ENCODE data around the gene NAV2. TPM values are rescaled to one million over a fixed set of nuclear protein-coding genes. Genes with fewer than 3 reads are reported as not detected.
A peak's percentile ranks its signal among the peaks of the same experiment; 100 is the strongest.

Gene NAV2
- total RNA-seq, 1 experiment from 2014 or later: 139 TPM

DNA sequence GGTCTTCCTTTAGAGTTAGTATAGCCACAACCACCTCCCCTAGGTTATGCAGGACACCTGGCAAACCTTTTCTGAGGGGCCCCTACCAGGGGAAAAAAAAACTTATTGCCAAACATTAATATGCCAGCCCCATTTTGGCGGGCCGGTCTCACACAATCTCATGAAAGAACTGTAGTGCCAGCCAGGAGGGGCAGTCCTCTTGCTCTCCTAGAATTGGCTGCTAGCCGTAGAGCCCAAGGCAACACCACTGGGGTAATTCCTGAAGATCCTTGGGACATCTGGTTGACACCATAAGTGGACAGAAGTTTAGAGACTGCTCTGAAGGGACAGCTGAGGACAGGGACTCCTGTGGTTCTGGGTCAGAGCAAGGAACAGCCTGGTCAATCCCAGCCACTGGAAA lies 24.2 kb downstream of the NAV2 start:
- Mint-ChIP-seq H3K9me3 (ENCODE audit: unreplicated experiment) (no peaks in the 10 kb centered on the region), H3K36me3 (ENCODE audit: insufficient read depth, unreplicated experiment) (no peaks in the 10 kb centered on the region)

DNA sequence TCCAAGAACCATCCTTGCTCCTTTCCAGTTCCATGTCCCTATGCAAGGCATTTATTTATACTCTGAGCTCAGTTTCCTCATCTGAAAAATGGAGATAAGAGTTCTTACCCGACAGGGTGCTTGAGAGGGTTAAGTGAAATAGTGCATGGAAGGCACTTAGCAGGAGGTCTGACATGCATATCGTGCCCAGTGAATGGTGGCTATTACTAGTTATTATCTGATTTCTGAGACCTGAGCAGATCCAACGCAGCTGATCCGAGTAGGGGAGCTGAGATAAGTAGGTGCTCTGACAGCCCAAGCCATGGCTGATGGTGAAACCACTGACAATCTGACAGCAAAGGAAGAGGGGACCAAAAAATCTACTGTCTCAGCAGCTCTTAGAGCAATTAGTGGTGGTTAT lies 24.9 kb downstream of the NAV2 start:
- intact Hi-C loops (cut with micrococcal nuclease): no loop called here
- Mint-ChIP-seq H3K4me3 (ENCODE audit: unreplicated experiment) (no peak overlapping the region), H3K36me3 (ENCODE audit: insufficient read depth, unreplicated experiment) (no peaks in the 10 kb centered on the region), H3K4me1 (ENCODE audit: insufficient read depth, unreplicated experiment) (peaks cover 10% of the 10 kb centered on the region), H3K27ac (ENCODE audit: low read depth, unreplicated experiment) (no peak overlapping the region), H3K27me3 (ENCODE audit: insufficient read depth, unreplicated experiment) (no peaks in the 10 kb centered on the region), H3K9me3 (ENCODE audit: unreplicated experiment) (no peaks in the 10 kb centered on the region)
- POLR2A ChIA-PET: interaction anchor here (0.7 kb wide), 1 partner anchor 111 kb away, joined by 3 read pairs; no protein-coding TSS in a partner anchor
- no peak for DNase-seq (ENCODE audit: unreplicated experiment)
- CTCF ChIA-PET: interaction anchor here (0.5 to 9.9 kb wide), 7 partner anchors 10 to 449 kb away, joined by 3 to 107 read pairs (median 7); no protein-coding TSS in a partner anchor
- TF ChIP-seq, protein P1, sequence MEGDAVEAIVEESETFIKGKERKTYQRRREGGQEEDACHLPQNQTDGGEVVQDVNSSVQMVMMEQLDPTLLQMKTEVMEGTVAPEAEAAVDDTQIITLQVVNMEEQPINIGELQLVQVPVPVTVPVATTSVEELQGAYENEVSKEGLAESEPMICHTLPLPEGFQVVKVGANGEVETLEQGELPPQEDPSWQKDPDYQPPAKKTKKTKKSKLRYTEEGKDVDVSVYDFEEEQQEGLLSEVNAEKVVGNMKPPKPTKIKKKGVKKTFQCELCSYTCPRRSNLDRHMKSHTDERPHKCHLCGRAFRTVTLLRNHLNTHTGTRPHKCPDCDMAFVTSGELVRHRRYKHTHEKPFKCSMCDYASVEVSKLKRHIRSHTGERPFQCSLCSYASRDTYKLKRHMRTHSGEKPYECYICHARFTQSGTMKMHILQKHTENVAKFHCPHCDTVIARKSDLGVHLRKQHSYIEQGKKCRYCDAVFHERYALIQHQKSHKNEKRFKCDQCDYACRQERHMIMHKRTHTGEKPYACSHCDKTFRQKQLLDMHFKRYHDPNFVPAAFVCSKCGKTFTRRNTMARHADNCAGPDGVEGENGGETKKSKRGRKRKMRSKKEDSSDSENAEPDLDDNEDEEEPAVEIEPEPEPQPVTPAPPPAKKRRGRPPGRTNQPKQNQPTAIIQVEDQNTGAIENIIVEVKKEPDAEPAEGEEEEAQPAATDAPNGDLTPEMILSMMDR (IDR thresholded peaks at IDR 0.05; ENCODE audit: unreplicated experiment): no peak
- BruUV-seq (replicated peaks): no TSS peak

More for the DNA sequence above, 24.2 kb downstream of the NAV2 start:
- H3K27me3 Mint-ChIP-seq (ENCODE audit: insufficient read depth, unreplicated experiment): no peaks in the 10 kb centered on the region
- H3K4me3 Mint-ChIP-seq (ENCODE audit: unreplicated experiment): no peak overlapping the region
- peaks cover 9% of the 10 kb centered on the region for H3K4me1 Mint-ChIP-seq (ENCODE audit: insufficient read depth, unreplicated experiment)
- DNase-seq (ENCODE audit: unreplicated experiment): no peak
- H3K27ac Mint-ChIP-seq (ENCODE audit: low read depth, unreplicated experiment): no peak overlapping the region
- ChIA-PET CTCF (interaction anchor here (0.6 to 9.9 kb wide), 8 partner anchors 9 to 183 kb away, joined by 3 to 107 read pairs (median 5); no protein-coding TSS in a partner anchor), POLR2A (no interaction called here)
- intact Hi-C loops (cut with micrococcal nuclease): no loop called here
- no TSS peak for BruUV-seq (replicated peaks)
- TF ChIP-seq, protein P1 (IDR thresholded peaks at IDR 0.05; ENCODE audit: unreplicated experiment): no peak

DNA sequence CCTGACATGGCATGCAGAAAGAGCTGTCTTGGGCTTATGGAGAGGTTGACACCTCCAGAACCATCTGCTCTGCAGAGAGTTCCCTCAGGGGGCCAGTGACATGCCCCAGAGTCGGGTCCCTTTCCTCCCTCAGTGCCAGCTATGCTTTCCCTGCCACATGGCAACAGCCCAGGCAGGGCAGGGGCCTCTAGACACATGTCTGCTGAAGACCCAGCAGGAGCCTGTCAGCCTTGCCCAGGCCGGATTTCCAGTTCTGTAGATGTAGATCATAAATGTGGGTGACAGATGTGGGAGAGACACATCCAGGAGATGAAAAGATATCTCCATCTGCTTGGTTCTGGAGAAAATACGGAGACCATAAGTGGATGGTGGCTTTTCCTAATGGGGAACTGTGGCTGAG lies 25.5 kb downstream of the NAV2 start:
- H3K4me1 Mint-ChIP-seq (ENCODE audit: insufficient read depth, unreplicated experiment): peaks cover 15% of the 10 kb centered on the region
- H3K27me3 Mint-ChIP-seq (ENCODE audit: insufficient read depth, unreplicated experiment): no peaks in the 10 kb centered on the region
- TF ChIP-seq, protein P1 (IDR thresholded peaks at IDR 0.05; ENCODE audit: unreplicated experiment): no peak
- ChIA-PET CTCF (interaction anchor here (0.5 to 9.9 kb wide), 7 partner anchors 165 to 617 kb away, joined by 5 to 107 read pairs (median 7); no protein-coding TSS in a partner anchor), POLR2A (interaction anchor here (0.7 to 1.0 kb wide), 2 partner anchors 20 to 112 kb away, joined by 3 read pairs; no protein-coding TSS in a partner anchor)
- no TSS peak for BruUV-seq (replicated peaks)
- no peaks in the 10 kb centered on the region for H3K36me3 Mint-ChIP-seq (ENCODE audit: insufficient read depth, unreplicated experiment)
- no peaks in the 10 kb centered on the region for H3K9me3 Mint-ChIP-seq (ENCODE audit: unreplicated experiment)
- H3K4me3 Mint-ChIP-seq (ENCODE audit: unreplicated experiment): no peak overlapping the region
- peak overlapping the region; percentile 24 for H3K27ac Mint-ChIP-seq (ENCODE audit: low read depth, unreplicated experiment)
- intact Hi-C loops (cut with micrococcal nuclease): no loop called here
- no peak for DNase-seq (ENCODE audit: unreplicated experiment)

DNA sequence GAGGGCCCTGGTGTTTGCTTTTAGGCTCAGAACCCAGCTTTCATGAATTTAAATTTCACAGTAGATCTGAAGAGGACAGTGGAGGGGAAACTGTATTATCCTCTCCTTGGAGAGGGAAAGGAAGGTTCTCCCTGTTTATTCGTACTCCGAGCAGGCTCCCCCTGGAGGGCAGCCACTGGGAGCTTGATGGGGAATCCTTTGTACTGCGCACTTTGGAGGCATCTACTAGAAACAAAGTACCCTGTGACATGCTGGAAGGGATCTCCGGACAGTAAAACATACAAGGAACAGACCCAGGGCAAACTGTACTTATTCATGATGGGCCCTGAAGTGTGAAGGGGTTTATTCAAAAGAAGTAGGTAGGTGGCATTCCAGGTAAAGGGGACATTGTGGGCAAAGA lies 27.2 kb downstream of the NAV2 start:
- BruUV-seq (replicated peaks): no TSS peak
- no peaks in the 10 kb centered on the region for H3K27me3 Mint-ChIP-seq (ENCODE audit: insufficient read depth, unreplicated experiment)
- no peaks in the 10 kb centered on the region for H3K9me3 Mint-ChIP-seq (ENCODE audit: unreplicated experiment)
- no peak overlapping the region for H3K27ac Mint-ChIP-seq (ENCODE audit: low read depth, unreplicated experiment)
- no peak overlapping the region for H3K4me3 Mint-ChIP-seq (ENCODE audit: unreplicated experiment)
- ChIA-PET POLR2A (no interaction called here), CTCF (interaction anchor here (0.5 to 9.9 kb wide), 14 partner anchors 16 to 671 kb away, joined by 3 to 107 read pairs (median 4); no protein-coding TSS in a partner anchor)
- intact Hi-C loops (cut with micrococcal nuclease): loop anchor here (5.0 to 10.0 kb wide), 2 partner anchors 428 to 665 kb away; no protein-coding TSS in a partner anchor
- DNase-seq (ENCODE audit: unreplicated experiment): no peak
- TF ChIP-seq, protein P1 (IDR thresholded peaks at IDR 0.05; ENCODE audit: unreplicated experiment): no peak
- H3K36me3 Mint-ChIP-seq (ENCODE audit: insufficient read depth, unreplicated experiment): no peaks in the 10 kb centered on the region
- peaks cover 15% of the 10 kb centered on the region for H3K4me1 Mint-ChIP-seq (ENCODE audit: insufficient read depth, unreplicated experiment)
